H54 (cell line): ENCODE measurements around the gene HDGFL2.
"Not testable (repeated sequence)": the region's sequence is repeated elsewhere in the genome, so short reads cannot be mapped to it uniquely, and the experiment has no call there.

Source experiments
- DNase-seq: peaks from one replicate; pipeline ENCODE4 v3.0.0; 2011; ENCODE audit warnings: low spot score, mixed read lengths; ENCODE audit not compliant: insufficient read length
- FAIRE-seq: peaks from 3 replicates; lab custom pipeline; 2011; peaks lifted over from hg19 to GRCh38; lab: Jason Lieb, UNC
- POLR2A ChIP-seq: IDR thresholded peaks from 2 replicates; pipeline ENCODE4 v1.6.1; 2011; ENCODE audit warnings: low read depth, mild to moderate bottlenecking, low read length

The HDGFL2 gene

DNA sequence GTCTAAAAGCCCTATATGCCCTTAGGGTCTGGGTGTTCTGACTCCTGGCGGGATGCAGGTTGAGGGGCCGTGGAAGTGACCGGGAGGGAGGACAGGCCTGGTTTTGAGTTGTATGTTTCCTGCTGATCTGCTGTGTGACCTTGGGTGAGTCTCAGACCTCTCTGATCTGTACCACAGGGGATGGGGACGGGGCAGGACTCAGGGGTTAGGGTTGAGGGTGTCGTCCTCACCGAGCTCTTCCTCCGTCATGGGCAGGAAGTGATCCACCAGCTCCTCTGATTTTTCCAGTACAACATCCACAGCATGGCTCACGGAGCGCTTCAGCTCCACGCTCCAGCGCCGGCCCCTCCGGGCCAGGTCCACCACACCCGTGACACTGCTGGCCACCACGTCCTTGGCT lies 56.7 kb downstream of the HDGFL2 start:
- FAIRE-seq (no peak), DNase-seq (no peak)
- no peak for TF ChIP-seq POLR2A

DNA sequence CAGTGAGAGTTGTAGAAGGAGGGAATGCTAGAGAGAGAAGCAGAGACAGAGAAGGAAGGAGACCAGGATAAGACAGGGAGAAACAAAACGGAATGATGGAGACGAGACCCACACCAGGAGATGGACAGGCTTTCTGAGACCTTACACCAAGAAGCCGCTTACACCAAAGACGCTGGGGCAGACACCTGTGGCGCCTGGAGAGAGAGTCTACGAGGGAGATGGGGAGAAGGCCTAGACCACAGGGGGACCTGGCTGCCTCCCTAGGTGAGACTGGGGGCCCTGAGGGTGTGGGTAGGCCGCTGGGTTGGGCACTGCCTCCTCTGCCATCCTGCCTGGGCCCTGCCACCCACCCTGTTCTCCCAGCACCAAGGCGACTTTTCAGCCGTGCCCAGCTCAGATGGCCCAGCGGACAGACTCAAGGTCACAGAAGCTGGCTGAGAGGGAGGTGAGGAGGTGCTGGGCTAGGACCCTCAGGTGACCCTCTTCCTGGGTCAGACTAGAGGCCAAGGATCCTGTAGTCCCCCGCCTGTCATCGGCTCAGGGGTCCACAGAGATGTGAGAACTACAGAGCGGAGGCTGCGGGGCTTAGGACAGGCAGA lies 57.9 kb downstream of the HDGFL2 start:
- DNase-seq (no peak), FAIRE-seq (no peak)
- TF ChIP-seq POLR2A: no peak

DNA sequence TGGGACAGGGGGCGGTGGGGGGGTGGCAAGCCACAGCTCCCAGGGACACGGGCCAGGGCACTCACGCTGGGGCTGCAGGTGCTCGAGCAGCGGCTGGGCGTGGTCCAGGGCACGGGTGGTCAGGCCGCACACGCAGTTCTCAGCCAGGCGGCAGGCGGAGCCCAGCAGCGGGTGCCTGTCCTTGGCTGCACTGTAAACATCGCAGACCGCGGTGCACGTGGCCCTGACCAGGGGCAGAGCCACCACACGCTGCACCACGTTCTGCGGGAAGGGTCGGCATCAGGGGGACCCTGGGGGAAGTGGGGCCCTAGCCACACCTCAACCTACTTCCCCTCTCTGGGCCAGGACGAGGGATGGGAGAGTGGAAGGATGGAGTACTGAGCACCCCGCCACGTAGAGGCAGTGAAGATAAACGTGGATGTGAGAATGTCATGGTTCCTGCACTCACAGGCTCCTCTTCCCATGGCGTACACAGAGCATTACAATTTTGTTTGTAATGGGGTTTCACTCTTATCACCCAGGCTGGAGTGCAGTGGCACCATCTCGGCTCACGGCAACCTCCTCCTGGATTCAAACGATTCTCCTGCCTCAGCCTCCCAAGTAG lies 59.6 kb downstream of the HDGFL2 start:
- DNase-seq (no peak), FAIRE-seq (no peak)
- TF ChIP-seq POLR2A: no peak

DNA sequence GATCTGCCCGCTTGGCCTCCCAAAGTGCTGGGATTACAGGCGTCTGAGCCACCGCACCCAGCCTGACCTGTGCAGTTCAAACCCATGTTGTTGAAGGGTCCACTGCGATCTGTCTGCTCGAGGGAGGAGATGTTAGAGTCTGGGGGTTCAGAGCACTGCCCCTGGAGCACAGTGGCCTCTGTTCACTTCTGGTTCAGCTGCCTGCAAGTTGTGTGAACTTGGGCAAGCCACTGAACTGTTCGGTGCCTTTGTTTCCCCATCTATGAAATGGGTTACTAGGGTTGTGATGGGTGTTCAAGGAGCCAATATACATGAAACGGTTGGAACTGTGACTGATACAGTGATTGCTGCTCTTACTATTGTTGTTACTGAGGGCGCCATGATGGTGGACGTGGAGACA lies 61.2 kb downstream of the HDGFL2 start:
- no peak for FAIRE-seq
- no peak for TF ChIP-seq POLR2A

DNA sequence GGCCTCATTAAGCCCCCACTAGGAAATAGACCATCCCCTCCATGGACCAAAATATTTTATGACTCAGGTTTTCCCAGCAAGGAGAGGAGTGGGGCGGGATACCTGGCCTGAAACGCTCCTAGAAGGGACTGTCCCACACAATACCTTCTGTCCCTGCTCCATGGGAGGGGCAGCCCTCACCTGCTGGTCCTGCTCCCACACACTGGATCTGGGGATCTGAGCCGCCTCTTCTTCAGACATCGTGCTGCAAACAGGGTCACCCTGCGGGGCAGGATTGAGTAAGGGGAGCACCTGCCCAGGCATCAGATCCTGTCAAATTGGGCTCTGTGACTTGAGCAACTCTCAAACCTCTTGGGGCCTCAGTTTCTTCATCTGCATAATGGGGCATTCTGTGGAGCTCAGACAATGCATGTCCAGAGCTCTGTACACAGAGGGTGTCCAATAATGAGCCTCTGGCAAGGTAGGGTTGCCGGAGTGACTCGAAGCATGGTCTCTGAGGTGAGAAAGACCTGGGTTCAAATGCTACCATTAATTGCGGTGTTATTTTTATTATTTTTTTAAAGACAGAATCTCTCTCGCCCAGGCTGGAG lies 61.8 kb downstream of the HDGFL2 start:
- DNase-seq: no peak
- no peak for FAIRE-seq
- no peak for TF ChIP-seq POLR2A

More for the DNA sequence above, 61.2 kb downstream of the HDGFL2 start:
- no peak for DNase-seq

DNA sequence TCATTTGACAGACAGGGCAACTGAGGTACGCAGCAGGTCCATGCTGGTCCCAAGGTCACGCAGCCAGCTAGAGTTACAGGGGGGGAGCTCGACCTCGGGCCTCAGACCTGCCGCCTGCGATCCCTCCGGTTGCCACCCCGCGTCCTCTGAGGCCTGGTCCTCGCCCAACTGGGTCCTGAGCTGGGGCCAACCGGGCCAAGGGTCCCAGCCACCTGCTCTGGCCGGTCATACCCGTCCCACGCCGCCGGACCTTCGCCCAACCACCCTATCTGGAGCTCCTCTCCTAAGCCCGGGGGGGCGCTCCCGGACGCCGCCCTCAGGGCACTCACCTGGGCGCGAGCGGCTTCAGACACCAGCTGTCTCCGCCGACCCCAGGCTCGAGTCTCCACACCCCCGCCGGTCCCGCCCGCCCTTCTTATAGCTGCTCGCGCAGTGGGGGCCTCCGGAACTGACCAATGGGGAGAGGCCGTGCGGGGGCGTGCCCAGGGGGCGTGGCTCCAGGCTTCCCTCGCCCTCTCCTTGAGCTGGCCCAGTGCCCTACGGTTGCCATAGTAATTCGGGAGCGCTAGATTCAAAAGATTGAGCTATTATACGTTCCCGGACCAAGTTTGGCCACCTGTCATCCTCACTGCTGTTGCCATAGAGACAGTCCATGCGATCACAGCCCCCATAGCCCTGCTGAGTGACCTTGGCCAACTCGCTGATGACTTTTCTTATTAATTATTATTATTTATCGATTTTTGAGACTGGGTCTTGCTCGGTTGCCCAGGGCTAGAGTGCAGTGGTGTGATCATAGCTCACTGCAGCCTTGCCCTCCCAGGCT lies 63.0 kb downstream of the HDGFL2 start, which contains the start of gene PLIN5:
Gene PLIN5 (minus strand): TSS at position 389 of the 823 bp plus-strand sequence. CDS start 1,150 bp downstream, outside the sequence.
- no peak for TF ChIP-seq POLR2A
- FAIRE-seq (no peak), DNase-seq (no peak)

DNA sequence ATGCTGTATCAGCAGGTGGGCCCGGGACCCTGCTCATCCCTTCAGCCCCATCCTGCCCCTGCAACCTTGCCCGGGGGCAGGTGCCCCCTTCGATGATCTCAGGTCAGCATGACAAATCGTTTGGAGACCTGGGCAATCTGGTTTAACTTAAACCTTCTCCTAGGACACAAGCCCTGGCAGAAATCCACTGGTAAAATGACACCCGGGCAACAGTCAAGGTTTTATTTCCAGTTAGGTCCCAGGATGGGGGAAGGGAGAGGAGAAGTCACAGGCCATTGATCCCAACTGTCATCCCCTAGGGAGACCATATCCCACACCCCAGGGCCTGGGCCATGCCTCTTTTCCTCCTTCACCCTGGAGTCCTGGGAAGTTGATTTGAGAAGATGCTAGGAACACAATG lies 64.7 kb downstream of the HDGFL2 start:
- FAIRE-seq (no peak), DNase-seq (no peak)

DNA sequence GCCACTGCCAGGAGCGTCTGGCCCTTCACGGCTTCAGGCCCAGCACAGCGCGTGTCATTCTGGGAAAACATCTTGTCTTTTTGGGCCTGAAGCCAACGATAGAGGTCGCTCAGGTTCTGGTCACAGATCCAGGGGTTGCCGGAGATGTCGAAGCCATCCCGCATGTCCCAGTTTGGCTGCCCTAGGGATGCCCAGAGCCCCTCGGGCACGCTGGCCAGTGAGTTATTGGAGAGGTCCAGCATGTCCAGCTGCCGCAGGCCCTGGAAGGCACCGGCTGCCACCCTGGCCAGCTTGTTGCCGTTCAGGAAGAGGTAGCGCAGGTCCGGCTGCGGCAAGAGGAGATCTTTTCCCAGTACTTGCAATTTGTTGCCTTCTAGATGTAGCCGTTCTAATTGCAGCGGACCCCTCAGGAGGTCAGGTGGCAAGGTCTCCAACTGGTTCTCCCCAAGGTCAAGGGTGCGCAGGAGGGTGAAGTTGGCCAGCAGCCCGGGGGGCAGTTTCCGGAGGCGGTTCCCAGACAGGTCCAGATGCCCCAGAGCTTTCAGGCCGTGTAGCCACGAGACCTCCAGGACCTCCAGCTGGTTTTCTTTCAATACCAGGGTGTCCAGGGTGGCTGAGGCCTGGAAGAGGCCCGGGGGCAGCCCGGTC lies 66.0 kb downstream of the HDGFL2 start:
- FAIRE-seq: no peak
- TF ChIP-seq POLR2A: no peak
- no peak for DNase-seq

More for the DNA sequence above, 64.7 kb downstream of the HDGFL2 start:
- no peak for TF ChIP-seq POLR2A

DNA sequence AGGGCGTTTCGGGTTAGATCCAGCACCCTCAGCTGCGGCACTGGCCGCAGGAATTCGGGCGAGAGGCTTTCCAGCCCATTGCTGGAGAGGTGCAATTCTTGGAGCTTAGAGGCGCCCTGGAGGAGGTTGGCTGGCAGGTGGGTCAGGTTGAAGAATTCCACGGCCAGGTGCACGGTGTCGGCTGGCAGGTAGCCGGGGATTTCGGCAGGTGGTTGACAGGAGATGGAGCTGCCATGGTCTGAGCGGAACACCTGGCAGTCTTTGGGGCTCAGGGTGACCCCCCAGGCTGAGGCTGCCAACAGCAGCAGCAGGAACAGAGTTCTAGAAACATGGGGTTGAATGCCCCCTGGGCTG lies 66.5 kb downstream of the HDGFL2 start:
- TF ChIP-seq POLR2A: no peak
- DNase-seq (no peak), FAIRE-seq (no peak)

DNA sequence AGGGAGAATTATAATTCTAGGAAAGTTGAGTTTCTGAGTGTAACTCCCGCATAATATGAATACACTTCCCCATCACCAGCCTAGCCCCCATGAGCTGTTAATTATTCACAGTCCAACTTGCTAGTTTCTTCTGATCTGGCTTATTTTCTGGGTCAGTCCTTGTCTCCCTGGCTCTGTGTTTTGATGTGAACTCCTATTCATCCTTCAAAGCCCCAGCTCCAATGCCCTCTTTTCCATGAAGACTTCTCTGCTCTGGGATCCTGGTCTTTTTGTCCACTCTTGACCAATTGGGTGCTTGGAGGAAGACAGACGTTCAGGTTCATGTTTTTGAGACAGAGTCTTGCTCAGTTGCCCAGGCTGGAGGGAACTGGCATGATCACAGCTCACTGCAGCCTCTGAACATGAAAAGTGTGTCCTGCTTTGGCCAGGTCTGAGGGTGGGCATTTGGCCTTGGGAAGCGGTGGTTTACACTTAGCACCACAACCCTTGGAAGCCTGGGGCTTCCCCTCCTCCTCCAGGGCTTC lies 67.1 kb downstream of the HDGFL2 start:
- no peak for TF ChIP-seq POLR2A
- no peak for FAIRE-seq
- DNase-seq: no peak

DNA sequence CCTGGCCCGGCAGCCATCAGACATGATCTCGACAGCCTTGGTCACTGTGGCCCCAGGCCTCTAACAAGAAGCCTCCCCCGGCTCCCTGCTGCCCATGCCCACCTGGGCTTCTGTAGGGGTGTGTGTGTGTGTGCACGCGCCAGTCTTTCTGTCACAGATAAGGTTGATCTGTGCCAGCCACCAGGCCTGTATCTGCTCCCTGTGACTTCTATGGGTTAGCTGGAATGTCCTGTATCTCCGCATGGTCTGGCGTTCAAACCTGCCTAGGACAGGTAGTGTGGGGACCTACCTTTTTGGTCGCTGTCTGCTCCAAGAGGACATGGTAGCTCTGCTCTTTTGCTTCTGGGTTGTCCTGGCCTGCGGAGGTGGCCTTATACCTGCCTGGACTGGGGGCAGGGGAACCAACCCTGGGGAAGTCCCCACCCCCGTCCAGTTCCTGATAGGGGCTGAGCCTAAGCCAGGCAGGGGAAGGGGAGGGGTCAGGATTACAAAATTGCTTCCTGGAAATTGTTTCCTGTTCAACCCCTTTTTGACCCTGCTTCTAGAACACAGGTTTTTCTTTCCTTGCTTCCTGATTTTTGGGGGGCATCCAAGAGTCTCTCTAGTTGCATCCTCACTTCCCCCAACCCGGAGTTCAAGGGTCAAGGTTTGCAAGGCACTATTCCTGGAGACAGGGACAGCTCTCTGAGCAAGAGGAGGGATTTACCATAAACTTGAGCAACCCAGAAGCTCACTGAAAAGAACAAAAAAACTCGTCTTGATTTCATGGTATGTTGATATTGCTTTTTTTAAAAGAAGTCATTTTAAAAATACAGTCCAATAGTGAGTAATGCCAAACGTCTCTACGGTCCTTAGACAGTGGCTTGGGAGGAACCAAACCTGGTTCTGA lies 67.8 kb downstream of the HDGFL2 start, which contains the start of gene LRG1:
Gene LRG1 (minus strand): TSS at position 344 of the 889 bp plus-strand sequence. CDS start 23 bp downstream, at position 321.
- DNase-seq (no peak), FAIRE-seq (no peak)
- no peak for TF ChIP-seq POLR2A

DNA sequence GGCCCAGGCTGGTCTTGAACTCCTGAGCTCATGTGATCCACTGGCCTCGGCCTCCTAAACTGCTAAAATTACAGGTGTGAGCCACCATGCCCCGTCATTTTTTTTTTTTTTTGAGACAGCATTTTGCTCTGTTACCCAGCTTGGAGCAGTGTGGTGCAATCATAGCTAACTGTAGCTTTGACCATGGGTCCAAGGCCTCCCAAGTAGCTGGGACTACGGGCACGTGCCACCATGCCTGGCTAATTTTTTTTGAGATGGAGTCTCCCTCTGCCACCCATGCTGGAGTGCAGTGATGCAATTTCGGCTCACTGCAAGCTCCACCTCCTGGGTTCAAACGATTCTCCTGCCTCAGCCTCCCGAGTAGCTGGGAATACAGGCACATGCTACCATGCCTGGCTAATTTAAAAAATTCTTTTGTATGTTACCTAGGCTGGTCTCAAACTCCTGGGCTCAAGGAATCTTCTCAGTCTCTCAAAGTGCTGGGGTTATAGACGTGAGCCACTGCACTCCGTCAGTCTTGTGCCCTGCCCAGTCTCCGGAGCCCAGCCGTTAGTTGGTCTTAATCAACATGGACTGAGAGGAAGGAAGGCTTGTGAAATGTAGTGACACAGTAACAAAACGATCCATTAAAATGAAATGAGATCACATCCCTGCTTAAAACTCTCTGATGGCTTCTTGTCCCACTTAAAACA lies 69.2 kb downstream of the HDGFL2 start:
- FAIRE-seq: no peak

DNA sequence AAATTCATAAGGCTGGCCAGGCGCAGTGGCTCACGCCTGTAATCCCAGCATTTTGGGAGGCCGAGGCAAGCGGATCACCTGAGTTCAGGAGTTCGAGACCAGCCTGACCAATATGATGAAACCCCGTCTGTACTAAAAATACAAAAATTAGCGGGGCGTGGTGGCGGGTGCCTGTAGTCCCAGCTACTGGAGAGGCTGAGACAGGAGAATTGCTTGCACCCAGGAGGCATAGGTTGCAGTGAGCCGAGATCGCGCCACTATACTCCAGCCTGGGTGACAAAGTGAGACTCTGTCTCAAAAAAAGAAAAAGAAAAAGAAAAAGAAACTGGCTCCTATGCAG lies 69.7 kb downstream of the HDGFL2 start:
- not testable (repeated sequence) for FAIRE-seq, DNase-seq

More for the DNA sequence above, 69.2 kb downstream of the HDGFL2 start:
- TF ChIP-seq POLR2A: no peak
- no peak for DNase-seq
